Activated CD8-positive, alpha-beta T cell treated with anti-CD3 and anti-CD28 coated beads, Interleukin-2, amount 10 ng/mL, durations not matched to agents 7 days and 5 days (primary cell): ENCODE results near the gene TMEM167A. TPM values are rescaled to one million over a fixed set of nuclear protein-coding genes. Genes with fewer than 3 reads are reported as not detected.

Source experiments
- total RNA-seq, 2 experiments: library from RNA; stranded (reverse); gene quantifications; one replicate each; pipeline ENCODE4 v1.2.3, GENCODE V29; 2021

TMEM167A gene
- total RNA-seq, 2 experiments from 2014 or later: 76.6 to 80.1 TPM

Other genes with a start within 250 kb of the TMEM167A start
- 10 to 100 TPM; 12.6 to 13.4 TPM for gene XRCC4, start 153 bp upstream of the TMEM167A start, total RNA-seq